Endothelial cell of umbilical vein (primary cell): ENCODE measurements around the gene ALDH4A1. TPM values are rescaled to one million over a fixed set of nuclear protein-coding genes. Genes with fewer than 3 reads are reported as not detected.

Experiments
- BruUV-seq: library from RNA; stranded (reverse); fragments of 400-500 nt; replicated peaks from 2 replicates; lab custom pipeline; 2021; lab: Mats Ljungman, UMichigan
- CTCF ChIA-PET: fragments of 300-600, 350-600 bp; sonication (Branson Sonifier 250); formaldehyde crosslinking; loops from one replicate; lab custom pipeline; 2021; ENCODE audit warnings: antibody characterized with exemption, inconsistent platforms; lab: Charles Lee
- POLR2A ChIA-PET: fragments of 300-600, 350-600 bp; sonication (Branson Sonifier 250); formaldehyde crosslinking; loops from one replicate; lab custom pipeline; 2021; ENCODE audit warnings: antibody characterized with exemption, inconsistent platforms; lab: Charles Lee
- DNase-seq: peaks from one replicate; pipeline ENCODE4 v3.0.0-alpha.2; 2011; ENCODE audit warnings: low read depth, low spot score
- FAIRE-seq: peaks from 2 replicates; lab custom pipeline; 2011; peaks lifted over from hg19 to GRCh38; lab: Jason Lieb, UNC
- H2AFZ ChIP-seq: 2 replicates; pipeline ENCODE4 v1.6.0; 2012; ENCODE audit warnings: low read depth, low read length, control low read depth, inconsistent platforms
- H3K27ac ChIP-seq: 2 replicates; pipeline ENCODE4 v1.5.1; 2011; ENCODE audit warnings: low read depth, mild to moderate bottlenecking, control low read depth, low read length, moderate library complexity; ENCODE audit not compliant: insufficient read depth
- H3K27me3 ChIP-seq, 2 experiments: 2 replicates each; pipeline versions ENCODE4 v1.6.0 to v1.6.1; 2011; ENCODE audit warnings: low read length in 2 of 2, mixed read lengths in 1 of 2; ENCODE audit not compliant: control insufficient read depth in 2 of 2, insufficient read depth in 2 of 2
- H3K36me3 ChIP-seq, 2 experiments: 2 replicates in 1 of 2; 3 replicates in 1 of 2; pipeline ENCODE4 v1.5.1; 2011; ENCODE audit warnings: low read length in 2 of 2, mild to moderate bottlenecking in 1 of 2, moderate library complexity in 1 of 2; ENCODE audit not compliant: control insufficient read depth in 2 of 2, insufficient read depth in 2 of 2; ENCODE audit errors: extremely low read depth in 1 of 2
- H3K4me1 ChIP-seq: 3 replicates; pipeline ENCODE4 v1.5.1; 2011; ENCODE audit warnings: mild to moderate bottlenecking, low read length; ENCODE audit not compliant: control insufficient read depth, insufficient read depth; ENCODE audit errors: extremely low read depth
- H3K4me2 ChIP-seq: 2 replicates; pipeline ENCODE4 v1.6.1; 2011; ENCODE audit warnings: low read length, control low read depth, mixed read lengths; ENCODE audit not compliant: insufficient read depth
- H3K4me3 ChIP-seq, 3 experiments: fragments of 200-600 bp in 1 of 3; sonication (generic), shearing (Covaris generic) in 1 of 3; replicated peaks in 1 of 3; 2 replicates each; pipeline ENCODE4 v1.5.1; 2011 to 2016; ENCODE audit warnings: control low read depth in 3 of 3, low read length in 3 of 3, mild to moderate bottlenecking in 2 of 3, inconsistent platforms in 1 of 3, low read depth in 1 of 3, moderate library complexity in 1 of 3; ENCODE audit not compliant: insufficient read depth in 1 of 3
- H3K79me2 ChIP-seq: 2 replicates; pipeline ENCODE4 v1.6.0; 2012; ENCODE audit warnings: low read length, inconsistent platforms; ENCODE audit not compliant: control insufficient read depth, insufficient read depth
- H3K9ac ChIP-seq: replicated peaks from 2 replicates; pipeline ENCODE3; 2011; ENCODE audit warnings: low read length, control low read depth; ENCODE audit not compliant: insufficient read depth; ENCODE audit errors: extremely low read depth
- H3K9me1 ChIP-seq: replicated peaks from 3 replicates; pipeline ENCODE4 v1.6.0; 2011; ENCODE audit warnings: mild to moderate bottlenecking, low read length; ENCODE audit not compliant: control insufficient read depth, insufficient read depth; ENCODE audit errors: extremely low read depth
- H3K9me3 ChIP-seq: replicated peaks from 2 replicates; pipeline ENCODE4 v1.5.1; 2012; ENCODE audit warnings: low read length, inconsistent platforms; ENCODE audit not compliant: control insufficient read depth, insufficient read depth
- H4K20me1 ChIP-seq: replicated peaks from 2 replicates; pipeline ENCODE3; 2011; ENCODE audit warnings: mild to moderate bottlenecking, low read length; ENCODE audit not compliant: control insufficient read depth, insufficient read depth; ENCODE audit errors: extremely low read depth
- EZH2 ChIP-seq: IDR thresholded peaks from 2 replicates; pipeline ENCODE4 v1.6.1; 2012; ENCODE audit warnings: borderline replicate concordance, low read depth, mild to moderate bottlenecking, moderate library complexity, low read length, inconsistent platforms; ENCODE audit not compliant: severe bottlenecking
- FOS ChIP-seq: IDR thresholded peaks from 2 replicates; pipeline ENCODE4 v1.6.1; 2011; ENCODE audit warnings: mild to moderate bottlenecking, low read length, moderate library complexity, borderline replicate concordance; ENCODE audit not compliant: insufficient read depth
- GATA2 ChIP-seq: IDR thresholded peaks from 2 replicates; pipeline ENCODE4 v1.7.0; 2011; ENCODE audit warnings: low read depth, mild to moderate bottlenecking, moderate library complexity, mixed read lengths, low read length; ENCODE audit not compliant: insufficient read length, insufficient read depth
- JUN ChIP-seq: IDR thresholded peaks from 2 replicates; pipeline ENCODE4 v1.6.1; 2011; ENCODE audit warnings: borderline replicate concordance, low read depth; ENCODE audit not compliant: insufficient read length, insufficient read depth
- MYC ChIP-seq: IDR thresholded peaks from one replicate; pipeline ENCODE4 v1.6.1; 2011; ENCODE audit warnings: mild to moderate bottlenecking, low read depth, low read length
- POLR2A ChIP-seq: IDR thresholded peaks from 2 replicates; pipeline ENCODE4 v1.6.1; 2012; ENCODE audit warnings: low read depth, mild to moderate bottlenecking, control low read depth, low read length
- POLR2AphosphoS5 ChIP-seq: IDR thresholded peaks from 2 replicates; pipeline ENCODE4 v1.6.1; 2012; ENCODE audit warnings: low read depth, mild to moderate bottlenecking, control low read depth, low read length, moderate library complexity; ENCODE audit not compliant: insufficient read depth
- dilution Hi-C: fragments of 300-500 bp; cut with MboI; formaldehyde crosslinking; loops from one replicate; pipeline ENCODE4 v1.15.0; 2019; ENCODE audit warnings: low sequenced_read_pairs; ENCODE audit not compliant: extremely low pct_ligation_motif_present
- intact Hi-C: fragments of 100-400 bp; cut with micrococcal nuclease; formaldehyde crosslinking; loops from one replicate; pipeline ENCODE4 v1.10.0; 2022
- polyA plus RNA-seq, 4 experiments: library from polyadenylated mRNA; depleted of rRNA in 3 of 4; stranded (reverse) in 3 of 4; unstranded in 1 of 4; fragments of >200 nt; gene quantifications; 2 replicates each; pipeline versions ENCODE4 v1.2.1 to v1.2.3, GENCODE V29; 2011 to 2012; ENCODE audit warnings: missing spikeins in 1 of 4
- total RNA-seq: library from RNA; stranded (reverse); gene quantifications from 2 replicates; pipeline ENCODE4 v1.2.3, GENCODE V29; 2021
- TF ChIP-seq, protein P1 (sequence below): IDR thresholded peaks from 2 replicates; pipeline ENCODE4 v1.6.1; 2011; ENCODE audit not compliant: insufficient read depth, insufficient read length
- TF ChIP-seq, protein P2 (sequence below), 2 donors: IDR thresholded peaks; 1 replicate in 1 of 2; 2 replicates in 1 of 2; pipeline ENCODE4 v1.5.1; 2011; ENCODE audit warnings: low read length in 2 of 2, mild to moderate bottlenecking in 2 of 2, moderate library complexity in 2 of 2, control low read depth in 1 of 2, inconsistent platforms in 1 of 2, low read depth in 1 of 2; ENCODE audit not compliant: insufficient read depth in 1 of 2; ENCODE audit errors: extremely low read depth in 1 of 2

Gene ALDH4A1
- total and polyA plus RNA-seq, 2 donors (not counting 3 experiments of a cell fraction or from before 2014, with no cell fraction given), result 17.4 to 18.5 TPM

DNA sequence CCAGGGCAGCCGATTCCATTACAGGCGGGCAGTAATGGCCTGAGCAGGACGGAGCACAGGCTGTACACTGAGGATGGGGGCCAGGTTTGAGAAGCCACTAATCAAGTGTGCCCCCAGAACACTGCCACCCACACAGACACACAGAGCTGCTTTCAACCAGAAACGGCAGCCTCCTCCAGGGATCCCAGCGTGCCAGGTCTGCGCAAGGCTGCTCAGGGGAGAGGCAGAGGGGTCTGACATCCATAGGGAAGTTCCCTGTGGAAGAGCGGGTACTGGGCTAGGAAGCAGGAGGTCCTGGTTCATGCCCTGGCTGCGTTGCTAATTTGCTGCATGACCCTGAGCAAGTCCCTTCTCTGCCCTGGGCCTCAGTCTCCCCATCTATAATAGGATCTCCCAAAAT is 26.1 kb upstream of the ALDH4A1 start:
- no peak for DNase-seq
- no peaks in the 10 kb centered on the region for H3K9me3 ChIP-seq
- no peak overlapping the region for H3K4me2 ChIP-seq
- TF ChIP-seq POLR2AphosphoS5, result no peak
- TF ChIP-seq MYC, result no peak
- no peak for TF ChIP-seq POLR2A
- no peak for TF ChIP-seq EZH2
- no peak overlapping the region for H2AFZ ChIP-seq
- peaks cover 78% of the 10 kb centered on the region for H3K79me2 ChIP-seq
- no TSS peak for BruUV-seq
- no peak for FAIRE-seq
- no peaks in the 10 kb centered on the region for H3K36me3 ChIP-seq
- H3K27me3 ChIP-seq, result no peaks in the 10 kb centered on the region
- H4K20me1 ChIP-seq, result no peaks in the 10 kb centered on the region
- dilution Hi-C loops (no loop called here), intact Hi-C loops (no loop called here)
- H3K9me1 ChIP-seq, result no peaks in the 10 kb centered on the region
- H3K27ac ChIP-seq, result peak overlapping the region; percentile 97
- H3K4me3 ChIP-seq, result no peak overlapping the region
- ChIA-PET POLR2A (interaction anchor here (3.0 kb wide), 1 partner anchor 28 kb away, joined by 17 read pairs; the partner anchor contains the start of gene IFFO2), CTCF (interaction anchor here (2.5 to 8.4 kb wide), 7 partner anchors 8 to 45 kb away, joined by 10 to 135 read pairs (median 26); partner anchors contain the start of gene IFFO2)
- peak overlapping the region; percentile 33 for H3K9ac ChIP-seq
- H3K4me1 ChIP-seq, result peaks cover 48% of the 10 kb centered on the region

DNA sequence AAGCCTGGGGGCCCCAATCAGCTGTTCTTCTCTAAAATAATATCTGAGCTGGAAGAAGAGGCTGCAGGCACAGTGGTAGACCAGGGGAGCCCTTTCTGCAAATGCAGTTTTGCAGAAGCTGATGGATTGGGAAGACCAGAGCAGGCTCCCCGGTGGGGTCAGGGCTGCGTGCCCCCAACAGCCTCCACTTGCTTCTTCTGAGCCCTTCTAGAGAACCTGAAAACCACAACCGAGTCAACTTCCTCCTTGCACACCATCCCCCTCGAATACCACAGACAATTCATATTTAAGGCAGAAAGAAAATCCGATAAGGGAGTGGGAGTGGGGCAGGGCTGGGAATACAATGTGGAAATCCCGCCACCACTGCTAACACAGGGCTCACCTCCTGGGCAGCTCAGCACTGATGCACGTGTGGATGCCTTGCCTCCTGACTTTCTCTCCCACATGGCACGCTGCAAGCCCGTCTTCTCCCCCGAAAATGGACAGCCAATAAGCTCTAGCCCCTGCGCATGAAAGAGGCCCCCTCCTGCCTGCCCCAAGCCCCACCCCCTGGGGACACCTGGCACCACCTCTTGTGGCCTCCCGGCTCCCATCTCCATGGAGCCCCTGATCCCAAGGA is 25.4 kb upstream of the ALDH4A1 start:
- peak overlapping the region; percentile 32 for H3K4me2 ChIP-seq
- peaks cover 55% of the 10 kb centered on the region for H3K4me1 ChIP-seq
- dilution Hi-C loops (no loop called here), intact Hi-C loops (no loop called here)
- peak overlapping the region; percentile 97 for H3K27ac ChIP-seq
- H3K4me3 ChIP-seq, result no peak overlapping the region
- no peak overlapping the region for H2AFZ ChIP-seq
- TF ChIP-seq EZH2, result no peak
- no peak for TF ChIP-seq JUN
- peak; percentile 72 for TF ChIP-seq GATA2
- peak; percentile 55 for TF ChIP-seq FOS
- TF ChIP-seq, protein P1, sequence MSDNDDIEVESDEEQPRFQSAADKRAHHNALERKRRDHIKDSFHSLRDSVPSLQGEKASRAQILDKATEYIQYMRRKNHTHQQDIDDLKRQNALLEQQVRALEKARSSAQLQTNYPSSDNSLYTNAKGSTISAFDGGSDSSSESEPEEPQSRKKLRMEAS, result no peak
- TF ChIP-seq, protein P2, sequence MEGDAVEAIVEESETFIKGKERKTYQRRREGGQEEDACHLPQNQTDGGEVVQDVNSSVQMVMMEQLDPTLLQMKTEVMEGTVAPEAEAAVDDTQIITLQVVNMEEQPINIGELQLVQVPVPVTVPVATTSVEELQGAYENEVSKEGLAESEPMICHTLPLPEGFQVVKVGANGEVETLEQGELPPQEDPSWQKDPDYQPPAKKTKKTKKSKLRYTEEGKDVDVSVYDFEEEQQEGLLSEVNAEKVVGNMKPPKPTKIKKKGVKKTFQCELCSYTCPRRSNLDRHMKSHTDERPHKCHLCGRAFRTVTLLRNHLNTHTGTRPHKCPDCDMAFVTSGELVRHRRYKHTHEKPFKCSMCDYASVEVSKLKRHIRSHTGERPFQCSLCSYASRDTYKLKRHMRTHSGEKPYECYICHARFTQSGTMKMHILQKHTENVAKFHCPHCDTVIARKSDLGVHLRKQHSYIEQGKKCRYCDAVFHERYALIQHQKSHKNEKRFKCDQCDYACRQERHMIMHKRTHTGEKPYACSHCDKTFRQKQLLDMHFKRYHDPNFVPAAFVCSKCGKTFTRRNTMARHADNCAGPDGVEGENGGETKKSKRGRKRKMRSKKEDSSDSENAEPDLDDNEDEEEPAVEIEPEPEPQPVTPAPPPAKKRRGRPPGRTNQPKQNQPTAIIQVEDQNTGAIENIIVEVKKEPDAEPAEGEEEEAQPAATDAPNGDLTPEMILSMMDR (IDR thresholded peaks at IDR 0.05; ENCODE audit: extremely low read depth in 1 of 2, insufficient read depth in 1 of 2, low read depth in 1 of 2, low read length in 2 of 2), result no peak
- TF ChIP-seq POLR2AphosphoS5, result peak; percentile 56
- TF ChIP-seq MYC, result peak; percentile 64
- no peak for TF ChIP-seq POLR2A
- no peaks in the 10 kb centered on the region for H3K9me1 ChIP-seq
- ChIA-PET CTCF (interaction anchor here (0.7 to 8.4 kb wide), 12 partner anchors 9 to 146 kb away, joined by 3 to 135 read pairs (median 12); partner anchors contain the start of gene IFFO2), POLR2A (interaction anchor here (1.2 to 3.0 kb wide), 2 partner anchors 13 to 29 kb away, joined by 7 to 17 read pairs; partner anchors contain the start of gene IFFO2)
- DNase-seq (peak; percentile 60), FAIRE-seq (peak; percentile 83)
- H3K9ac ChIP-seq, result peak overlapping the region; percentile 71
- no peaks in the 10 kb centered on the region for H3K27me3 ChIP-seq
- H3K9me3 ChIP-seq, result no peaks in the 10 kb centered on the region
- H3K36me3 ChIP-seq, result no peaks in the 10 kb centered on the region
- no peaks in the 10 kb centered on the region for H4K20me1 ChIP-seq
- no TSS peak for BruUV-seq
- peaks cover 79% of the 10 kb centered on the region for H3K79me2 ChIP-seq
